ENCODE data around the gene IGFLR1.
"Not testable (repeated sequence)": the region's sequence is repeated elsewhere in the genome, so short reads cannot be mapped to it uniquely, and the experiment has no call there.

The IGFLR1 gene

GRCh38 chr19:35704218-35704617, 38.0 kb downstream of the IGFLR1 start, which contains the start of gene ZBTB32:
Gene ZBTB32, plus strand, starts transcription at chr19:35704558. Its CDS starts 10,069 bp downstream, at chr19:35714627.
- peak in 3 of 4 experiments; percentile 34 to 50 (median 34) for DNase-seq

- no peak for DNase-seq
Measured at GRCh38 chr19:35703343-35703742, 38.9 kb downstream of the IGFLR1 start.

GRCh38 chr19:35702223-35703012, 39.8 kb downstream of the IGFLR1 start:
- DNase-seq = peak; percentile 95 to 98 (median 98)

GRCh38 chr19:35696835-35697234, 45.4 kb downstream of the IGFLR1 start:
- no peak for DNase-seq

DNA sequence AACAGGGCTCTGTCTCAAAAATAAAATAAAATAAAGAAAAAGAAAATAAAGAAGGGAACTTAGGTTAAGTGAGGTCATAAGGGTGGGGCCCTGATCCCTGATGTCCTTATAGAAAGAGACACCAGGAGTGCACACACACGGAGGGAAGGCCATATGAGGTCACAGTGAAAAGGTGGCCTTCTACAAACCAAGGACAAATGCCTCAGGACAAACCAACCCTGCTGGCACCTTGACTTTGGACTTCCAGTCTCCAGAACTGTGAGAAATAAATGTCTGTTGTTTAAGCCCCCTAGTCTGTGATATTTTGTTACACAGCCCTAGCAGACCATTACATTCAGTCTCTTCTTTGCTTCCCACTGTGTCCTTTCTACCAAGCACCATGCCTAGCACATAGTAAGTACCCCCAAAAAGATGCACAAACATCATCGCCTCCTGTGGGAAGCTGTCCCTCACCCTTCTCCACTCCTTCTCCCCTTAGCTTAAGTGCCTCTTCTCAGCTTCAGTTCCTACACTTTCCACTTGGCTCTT, 46.3 kb downstream of the IGFLR1 start:
- no peak for DNase-seq

DNA sequence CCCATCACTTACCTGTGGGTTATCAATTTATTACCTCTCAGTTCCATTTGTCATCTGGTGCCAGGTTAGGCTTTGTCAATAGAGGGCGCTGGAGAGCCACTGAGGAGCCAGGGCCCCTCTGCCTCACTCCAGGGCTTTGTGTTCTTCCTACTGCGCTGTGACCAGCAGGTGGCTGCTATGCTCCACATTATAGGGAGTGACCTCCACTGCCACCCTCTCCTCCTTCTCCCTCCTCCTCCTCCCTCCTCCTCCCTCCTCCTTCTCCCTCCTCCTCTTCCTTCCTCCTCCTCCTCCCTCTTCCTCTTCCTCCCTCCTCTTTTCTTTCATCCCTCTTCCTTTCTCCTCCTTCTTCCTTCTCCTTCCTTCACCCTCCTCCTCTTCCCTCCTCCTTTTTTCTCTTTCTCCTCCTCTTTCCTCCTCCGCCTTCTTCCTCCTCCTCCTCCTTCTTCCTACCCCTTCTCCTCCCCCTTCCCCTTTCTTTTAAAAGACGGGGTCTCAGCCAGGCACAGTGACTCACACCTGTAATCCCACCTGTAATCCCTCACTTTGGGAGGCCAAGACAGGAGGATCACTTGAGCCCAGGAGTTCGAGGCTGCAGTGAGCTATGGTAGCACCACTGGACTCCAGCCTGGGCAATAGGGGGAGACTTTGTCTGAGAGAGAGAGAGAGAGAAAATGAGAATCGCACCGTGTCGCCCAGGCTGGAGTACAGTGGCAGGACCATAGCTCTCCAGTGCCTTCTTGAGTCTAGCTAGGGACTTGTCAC, 48.2 kb downstream of the IGFLR1 start:
- peak; percentile 89 to 93 (median 92) for DNase-seq

DNA sequence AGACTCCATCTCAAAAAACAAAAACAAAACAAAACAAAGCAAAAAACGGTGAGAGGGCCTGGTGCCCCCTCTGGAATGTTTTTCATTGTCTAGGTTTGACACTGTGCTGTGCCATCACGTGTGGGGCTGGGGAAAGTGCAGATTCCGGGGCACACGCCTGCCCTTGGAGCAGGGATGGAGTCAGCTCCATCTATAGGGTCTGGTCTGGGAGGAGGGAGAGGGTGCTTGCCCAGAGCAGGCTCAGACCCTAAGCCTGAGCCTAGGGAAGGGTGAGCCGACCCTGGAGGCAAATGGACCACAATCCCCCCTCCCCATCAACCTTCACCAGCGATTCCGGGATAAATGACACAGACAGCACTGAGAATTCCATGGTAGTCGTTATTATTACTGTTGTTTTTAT, 48.8 kb downstream of the IGFLR1 start:
- no peak for DNase-seq

DNA sequence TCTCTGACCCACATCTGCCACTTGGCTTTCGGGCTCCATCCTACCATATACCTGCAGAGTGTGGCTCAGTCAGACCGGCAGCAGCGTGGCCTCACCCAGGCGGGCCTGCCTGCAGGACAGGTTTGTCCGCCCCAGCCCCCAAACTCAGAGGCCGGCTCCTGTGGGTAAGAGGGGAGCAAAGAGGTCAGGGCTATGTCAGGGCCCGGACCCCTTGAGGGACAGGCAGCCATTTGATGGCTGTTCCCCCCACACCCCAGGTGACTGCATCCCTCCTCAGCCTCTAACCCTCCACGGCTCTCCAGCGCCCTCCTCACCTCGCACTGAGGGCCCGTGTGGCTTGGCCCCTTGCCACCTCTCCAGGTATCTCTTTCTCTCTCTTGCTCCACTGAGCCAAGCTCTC, 50.2 kb downstream of the IGFLR1 start:
- DNase-seq = no peak

DNA sequence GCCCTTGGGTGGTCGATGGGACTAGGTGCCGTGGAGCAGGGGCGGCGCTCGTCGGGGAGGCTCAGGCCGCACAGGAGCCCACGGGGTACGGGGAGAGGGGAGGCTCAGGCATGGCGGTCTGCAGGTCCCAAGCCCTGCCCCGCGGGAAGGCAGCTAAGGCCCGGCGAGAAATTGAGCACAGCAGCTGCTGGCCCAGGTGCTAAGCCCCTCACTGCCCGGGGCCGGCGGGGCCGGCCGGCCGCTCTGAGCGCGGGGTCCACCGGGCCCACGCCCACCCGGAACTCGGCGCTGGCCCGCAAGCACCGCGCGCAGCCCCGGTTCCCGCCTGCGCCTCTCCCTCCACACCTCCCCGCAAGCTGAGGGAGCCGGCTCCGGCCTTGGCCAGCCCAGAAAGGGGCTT, 51.1 kb downstream of the IGFLR1 start:
- not testable (repeated sequence) for DNase-seq

DNA sequence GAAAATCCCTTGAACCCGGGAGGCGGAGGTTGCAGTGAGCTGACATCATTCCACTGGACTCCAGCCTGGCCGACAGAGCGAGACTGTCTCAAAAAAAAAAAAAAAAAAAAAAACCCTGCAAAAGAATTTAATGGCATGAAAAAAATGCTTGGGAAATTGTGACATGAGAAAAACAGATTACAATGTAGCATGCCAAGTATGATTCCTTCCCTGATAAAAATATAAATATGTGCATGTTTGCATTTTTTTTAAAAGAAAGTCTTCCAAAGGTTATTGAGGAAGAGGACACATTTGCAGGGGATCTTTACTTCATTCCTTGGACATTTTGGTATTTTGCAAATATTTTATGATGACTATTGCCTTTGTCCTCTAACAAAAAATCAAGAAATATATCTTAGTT, 52.4 kb downstream of the IGFLR1 start:
- no peak for DNase-seq

All from suppressor macrophage (primary cell).